SJCRH30 (cell line): ENCODE data around the gene TGFBR1. TPM values are rescaled to one million over a fixed set of nuclear protein-coding genes. Genes with fewer than 3 reads are reported as not detected.
A peak's percentile ranks its signal among the peaks of the same experiment; 100 is the strongest.
"Not testable (repeated sequence)": the region's sequence is repeated elsewhere in the genome, so short reads cannot be mapped to it uniquely, and the experiment has no call there.

Source experiments
- DNase-seq, 2 experiments: peaks; one replicate each; pipeline ENCODE4 v3.0.0-alpha.2; 2015 to 2020
- H3K27ac ChIP-seq: fragments of 250-450 bp; sonication (Bioruptor Pico); 2 replicates; pipeline ENCODE4 v1.5.1; 2020; ENCODE audit warnings: mild to moderate bottlenecking, moderate library complexity
- H3K27me3 ChIP-seq: fragments of 250-450 bp; sonication (Bioruptor Pico); 2 replicates; pipeline ENCODE4 v1.5.1; 2020; ENCODE audit warnings: mild to moderate bottlenecking, moderate library complexity
- H3K36me3 ChIP-seq: fragments of 250-450 bp; sonication (Bioruptor Pico); 2 replicates; pipeline ENCODE4 v1.5.1; 2020; ENCODE audit warnings: mild to moderate bottlenecking, moderate library complexity
- H3K4me1 ChIP-seq: fragments of 250-450 bp; sonication (Bioruptor Pico); 2 replicates; pipeline ENCODE4 v1.5.1; 2020; ENCODE audit warnings: mild to moderate bottlenecking, moderate library complexity
- H3K4me3 ChIP-seq: fragments of 250-450 bp; sonication (Bioruptor Pico); 2 replicates; pipeline ENCODE4 v1.5.1; 2020; ENCODE audit warnings: mild to moderate bottlenecking, moderate library complexity
- H3K9me3 ChIP-seq: fragments of 250-450 bp; sonication (Bioruptor Pico); replicated peaks from 2 replicates; pipeline ENCODE4 v1.5.1; 2020; ENCODE audit warnings: mild to moderate bottlenecking, moderate library complexity
- total RNA-seq: library from RNA; depleted of rRNA; stranded (reverse); fragments of >200 nt; shearing (Covaris generic); gene quantifications from 2 replicates; pipeline ENCODE4 v1.2.3, GENCODE V29; 2014

TGFBR1 gene
- total RNA-seq, 1 experiment from 2014 or later = 97.4 TPM

- Histone ChIP-seq H3K36me3 (no peaks in the 10 kb centered on the region), H3K27ac (no peak overlapping the region), H3K4me1 (no peaks in the 10 kb centered on the region; the same call in 1 of the 2 replicates), H3K4me3 (no peak overlapping the region), H3K27me3 (no peaks in the 10 kb centered on the region), H3K9me3 (peaks cover 16% of the 10 kb centered on the region)
- no peak for DNase-seq
These were observed 14.4 kb upstream of the TGFBR1 start for GRCh38 chr9:99090336-99091130.

GRCh38 chr9:99092643-99093491 is 12.0 kb upstream of the TGFBR1 start:
- Histone ChIP-seq H3K36me3 (no peaks in the 10 kb centered on the region), H3K4me3 (no peak overlapping the region), H3K4me1 (peaks cover 2% of the 10 kb centered on the region), H3K9me3 (peaks cover 16% of the 10 kb centered on the region), H3K27me3 (no peaks in the 10 kb centered on the region), H3K27ac (no peak overlapping the region)
- DNase-seq = no peak

GRCh38 chr9:99093492-99093791 is 11.5 kb upstream of the TGFBR1 start:
- Histone ChIP-seq H3K4me3 (no peak overlapping the region), H3K36me3 (no peaks in the 10 kb centered on the region), H3K27ac (no peak overlapping the region), H3K9me3 (peaks cover 16% of the 10 kb centered on the region), H3K27me3 (no peaks in the 10 kb centered on the region), H3K4me1 (peaks cover 2% of the 10 kb centered on the region)
- peak in 1 of 2 experiments; percentile 32 for DNase-seq

GRCh38 chr9:99095565-99095964 is 9.3 kb upstream of the TGFBR1 start:
- Histone ChIP-seq H3K4me3 (no peak overlapping the region), H3K27ac (no peak overlapping the region), H3K9me3 (no peaks in the 10 kb centered on the region; the same call in 1 of the 2 replicates), H3K36me3 (no peaks in the 10 kb centered on the region), H3K27me3 (no peaks in the 10 kb centered on the region), H3K4me1 (peaks cover 2% of the 10 kb centered on the region)
- DNase-seq = no peak

GRCh38 chr9:99096409-99096808 is 8.5 kb upstream of the TGFBR1 start:
- peaks cover 2% of the 10 kb centered on the region; the same call in 1 of the 2 replicates for H3K4me1 ChIP-seq
- no peak overlapping the region for H3K4me3 ChIP-seq
- no peak overlapping the region for H3K27ac ChIP-seq
- no peak for DNase-seq
- no peaks in the 10 kb centered on the region for H3K36me3 ChIP-seq
- no peaks in the 10 kb centered on the region for H3K27me3 ChIP-seq
- no peaks in the 10 kb centered on the region; the same call in 1 of the 2 replicates for H3K9me3 ChIP-seq

GRCh38 chr9:99099806-99100585 is 4.9 kb upstream of the TGFBR1 start:
- H3K27me3 ChIP-seq, H3K27ac ChIP-seq, H3K4me1 ChIP-seq, H3K36me3 ChIP-seq, DNase-seq, H3K4me3 ChIP-seq, H3K9me3 ChIP-seq: not testable (repeated sequence)

GRCh38 chr9:99101271-99101670 is 3.6 kb upstream of the TGFBR1 start:
- no peaks in the 10 kb centered on the region for H3K27me3 ChIP-seq
- H3K4me1 ChIP-seq = peaks cover 2% of the 10 kb centered on the region; the same call in 1 of the 2 replicates
- no peak overlapping the region for H3K4me3 ChIP-seq
- no peaks in the 10 kb centered on the region for H3K36me3 ChIP-seq
- DNase-seq = no peak
- H3K27ac ChIP-seq = no peak overlapping the region
- no peaks in the 10 kb centered on the region; the same call in 1 of the 2 replicates for H3K9me3 ChIP-seq

GRCh38 chr9:99101812-99102211 is 3.1 kb upstream of the TGFBR1 start:
- DNase-seq = no peak
- H3K27ac ChIP-seq = no peak overlapping the region
- H3K4me3 ChIP-seq = no peak overlapping the region
- H3K9me3 ChIP-seq = no peaks in the 10 kb centered on the region; the same call in 1 of the 2 replicates
- no peaks in the 10 kb centered on the region for H3K36me3 ChIP-seq
- H3K4me1 ChIP-seq = no peaks in the 10 kb centered on the region
- no peaks in the 10 kb centered on the region for H3K27me3 ChIP-seq

- H3K36me3 ChIP-seq = 0 out of 2 replicates have a peak, but pooled peaks cover 2% of the 10 kb centered on the region
- peak overlapping the region; percentile 90 for H3K4me3 ChIP-seq
- no peaks in the 10 kb centered on the region for H3K27me3 ChIP-seq
- H3K4me1 ChIP-seq = 0 out of 2 replicates have a peak, but pooled peaks cover 6% of the 10 kb centered on the region
- peak; percentile 22 to 45 for DNase-seq
- no peaks in the 10 kb centered on the region; the same call in 1 of the 2 replicates for H3K9me3 ChIP-seq
- H3K27ac ChIP-seq = no peak overlapping the region; the same call in 1 of the 2 replicates
These were observed 1.6 kb upstream of the TGFBR1 start for GRCh38 chr9:99103054-99103895.

GRCh38 chr9:99103901-99104458 is 933 bp upstream of the TGFBR1 start:
- H3K9me3 ChIP-seq = no peaks in the 10 kb centered on the region; the same call in 1 of the 2 replicates
- peak overlapping the region; percentile 12 for H3K27ac ChIP-seq
- H3K36me3 ChIP-seq = 0 out of 2 replicates have a peak, but pooled peaks cover 2% of the 10 kb centered on the region
- no peak for DNase-seq
- H3K4me3 ChIP-seq = peak overlapping the region; percentile 90
- H3K27me3 ChIP-seq = no peaks in the 10 kb centered on the region
- H3K4me1 ChIP-seq = 0 out of 2 replicates have a peak, but pooled peaks cover 6% of the 10 kb centered on the region

GRCh38 chr9:99105152-99106043 is 485 bp downstream of the TGFBR1 start:
- peak; percentile 66 to 72 for DNase-seq
- Histone ChIP-seq H3K4me1 (0 out of 2 replicates have a peak, but pooled peaks cover 6% of the 10 kb centered on the region), H3K4me3 (peak overlapping the region; percentile 90), H3K27ac (peak overlapping the region; percentile 66), H3K27me3 (no peaks in the 10 kb centered on the region), H3K36me3 (peaks cover 5% of the 10 kb centered on the region; the same call in 1 of the 2 replicates), H3K9me3 (no peaks in the 10 kb centered on the region)

- H3K27ac ChIP-seq = peak overlapping the region; percentile 66
- no peak for DNase-seq
These were observed 1.1 kb downstream of the TGFBR1 start for GRCh38 chr9:99106044-99106375.

More at GRCh38 chr9:99106044-99106375, 1.1 kb downstream of the TGFBR1 start:
- Histone ChIP-seq H3K4me1 (0 out of 2 replicates have a peak, but pooled peaks cover 6% of the 10 kb centered on the region), H3K36me3 (peaks cover 10% of the 10 kb centered on the region; the same call in 1 of the 2 replicates), H3K4me3 (peak overlapping the region; percentile 90), H3K9me3 (no peaks in the 10 kb centered on the region), H3K27me3 (no peaks in the 10 kb centered on the region)
